ENCODE data around the gene CSNK1E.

The CSNK1E gene

GRCh38 chr22:38282397-38282796 is 34.8 kb downstream of the CSNK1E start:
- H3K27ac ChIP-seq = 0 out of 2 replicates have a peak overlapping the region, but pooled peaks have one; percentile 17
- no peak for TF ChIP-seq ZFX (IDR thresholded peaks at IDR 0.05; ENCODE audit: borderline replicate concordance)
- no peak for TF ChIP-seq CTCF (IDR thresholded peaks at IDR 0.05)

- TF ChIP-seq ZFX (IDR thresholded peaks at IDR 0.05; ENCODE audit: borderline replicate concordance) (no peak), CTCF (IDR thresholded peaks at IDR 0.05) (no peak)
- no peak overlapping the region for H3K27ac ChIP-seq
Observed at GRCh38 chr22:38276166-38276565, 41.1 kb downstream of the CSNK1E start.

GRCh38 chr22:38273135-38273826 is 44.0 kb downstream of the CSNK1E start:
- peak overlapping the region; percentile 73 for H3K27ac ChIP-seq
- TF ChIP-seq CTCF (IDR thresholded peaks at IDR 0.05) = no peak
- TF ChIP-seq ZFX (IDR thresholded peaks at IDR 0.05; ENCODE audit: borderline replicate concordance) = no peak

- peak within 1 kb of the TSS; percentile 73 for H3K27ac ChIP-seq
- TF ChIP-seq ZFX (IDR thresholded peaks at IDR 0.05; ENCODE audit: borderline replicate concordance) (no peak), CTCF (IDR thresholded peaks at IDR 0.05) (no peak)
Observed at GRCh38 chr22:38272373-38273134, 44.7 kb downstream of the CSNK1E start, which contains the start of gene TMEM184B. TSS of gene TMEM184B (minus strand) at chr22:38273010. CDS start at chr22:38247961, 25,049 bp downstream.

GRCh38 chr22:38271927-38272372 is 45.3 kb downstream of the CSNK1E start:
- H3K27ac ChIP-seq = peak overlapping the region; percentile 73
- TF ChIP-seq CTCF (IDR thresholded peaks at IDR 0.05) = no peak

- no peak overlapping the region for H3K27ac ChIP-seq
- TF ChIP-seq CTCF (IDR thresholded peaks at IDR 0.05) (no peak), ZFX (IDR thresholded peaks at IDR 0.05; ENCODE audit: borderline replicate concordance) (no peak)
Observed at GRCh38 chr22:38271101-38271500, 46.1 kb downstream of the CSNK1E start.
